22Rv1 (cell line): ENCODE measurements around the gene NLRC4.
"Not testable (repeated sequence)": the region's sequence is repeated elsewhere in the genome, so short reads cannot be mapped to it uniquely, and the experiment has no call there.

Source experiments
- H3K27ac ChIP-seq: fragments of 450-650 bp; 2 replicates; pipeline ENCODE4 v1.5.1; 2017
- ZFX ChIP-seq: fragments of 450-650 bp; IDR thresholded peaks from 2 replicates; pipeline ENCODE4 v1.6.1; 2017; ENCODE audit warnings: antibody characterized with exemption, borderline replicate concordance
- TF ChIP-seq, protein P1 (sequence below): fragments of 450-650 bp; IDR thresholded peaks from 2 replicates; pipeline ENCODE4 v1.5.1; 2017; ENCODE audit warnings: mild to moderate bottlenecking

The NLRC4 gene

DNA sequence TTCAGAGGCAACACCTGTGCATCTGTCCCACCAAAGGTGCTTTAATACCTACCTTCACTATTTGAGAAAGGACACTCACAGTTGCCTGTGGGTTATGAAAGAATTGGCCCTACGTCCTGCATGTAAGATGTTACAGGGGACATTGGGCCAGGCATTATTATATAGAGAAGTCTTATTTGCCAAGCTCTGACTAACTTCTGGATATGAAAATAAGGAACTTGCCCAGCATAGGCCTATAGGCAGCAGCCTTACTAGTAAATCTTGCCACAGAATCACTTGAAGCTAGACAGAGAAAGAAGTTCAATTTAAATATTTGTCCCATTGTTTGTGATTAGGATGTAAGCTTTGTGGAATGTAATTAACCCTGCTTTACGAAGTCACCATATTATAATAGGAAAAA lies 41.7 kb downstream of the NLRC4 start:
- H3K27ac ChIP-seq: no peak overlapping the region
- TF ChIP-seq, protein P1, sequence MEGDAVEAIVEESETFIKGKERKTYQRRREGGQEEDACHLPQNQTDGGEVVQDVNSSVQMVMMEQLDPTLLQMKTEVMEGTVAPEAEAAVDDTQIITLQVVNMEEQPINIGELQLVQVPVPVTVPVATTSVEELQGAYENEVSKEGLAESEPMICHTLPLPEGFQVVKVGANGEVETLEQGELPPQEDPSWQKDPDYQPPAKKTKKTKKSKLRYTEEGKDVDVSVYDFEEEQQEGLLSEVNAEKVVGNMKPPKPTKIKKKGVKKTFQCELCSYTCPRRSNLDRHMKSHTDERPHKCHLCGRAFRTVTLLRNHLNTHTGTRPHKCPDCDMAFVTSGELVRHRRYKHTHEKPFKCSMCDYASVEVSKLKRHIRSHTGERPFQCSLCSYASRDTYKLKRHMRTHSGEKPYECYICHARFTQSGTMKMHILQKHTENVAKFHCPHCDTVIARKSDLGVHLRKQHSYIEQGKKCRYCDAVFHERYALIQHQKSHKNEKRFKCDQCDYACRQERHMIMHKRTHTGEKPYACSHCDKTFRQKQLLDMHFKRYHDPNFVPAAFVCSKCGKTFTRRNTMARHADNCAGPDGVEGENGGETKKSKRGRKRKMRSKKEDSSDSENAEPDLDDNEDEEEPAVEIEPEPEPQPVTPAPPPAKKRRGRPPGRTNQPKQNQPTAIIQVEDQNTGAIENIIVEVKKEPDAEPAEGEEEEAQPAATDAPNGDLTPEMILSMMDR: no peak

DNA sequence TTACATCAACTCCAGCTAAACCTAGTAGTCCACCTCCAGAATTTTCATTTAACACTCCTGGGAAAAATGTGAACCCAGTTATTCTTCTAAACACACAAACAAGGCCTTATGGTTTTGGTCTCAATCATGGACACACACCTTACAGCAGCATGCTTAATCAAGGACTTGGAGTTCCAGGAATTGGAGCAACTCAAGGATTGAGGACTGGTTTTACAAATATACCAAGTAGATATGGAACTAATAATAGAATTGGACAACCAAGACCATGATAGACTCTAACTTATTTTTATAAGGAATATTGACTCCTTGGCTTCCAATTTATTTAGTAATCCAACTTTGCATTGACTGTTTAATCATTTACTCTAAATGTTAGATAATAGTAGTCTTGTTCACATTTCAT lies 44.2 kb downstream of the NLRC4 start:
- no peak for TF ChIP-seq ZFX
- TF ChIP-seq, protein P1: no peak
- no peak overlapping the region for H3K27ac ChIP-seq

DNA sequence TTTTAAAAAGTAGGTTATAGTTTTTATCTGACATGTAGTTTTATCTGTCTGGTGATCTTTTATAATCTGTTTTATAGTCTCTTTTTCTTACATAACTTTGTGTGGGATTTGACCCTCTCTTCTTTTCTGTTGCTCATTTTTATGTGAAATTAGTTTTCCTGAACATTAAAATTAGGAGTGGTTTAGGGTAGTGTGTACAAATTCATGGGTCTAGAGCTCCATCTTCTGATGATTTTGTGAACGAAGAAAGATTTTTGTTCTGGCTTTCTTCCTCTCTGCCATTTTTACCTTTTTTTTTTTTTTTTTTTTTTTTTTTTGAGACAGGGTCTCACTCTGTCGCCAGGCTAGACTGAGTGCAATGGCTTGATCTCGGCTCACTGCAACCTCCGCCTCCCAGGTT lies 52.4 kb downstream of the NLRC4 start:
- H3K27ac ChIP-seq: no peak overlapping the region

DNA sequence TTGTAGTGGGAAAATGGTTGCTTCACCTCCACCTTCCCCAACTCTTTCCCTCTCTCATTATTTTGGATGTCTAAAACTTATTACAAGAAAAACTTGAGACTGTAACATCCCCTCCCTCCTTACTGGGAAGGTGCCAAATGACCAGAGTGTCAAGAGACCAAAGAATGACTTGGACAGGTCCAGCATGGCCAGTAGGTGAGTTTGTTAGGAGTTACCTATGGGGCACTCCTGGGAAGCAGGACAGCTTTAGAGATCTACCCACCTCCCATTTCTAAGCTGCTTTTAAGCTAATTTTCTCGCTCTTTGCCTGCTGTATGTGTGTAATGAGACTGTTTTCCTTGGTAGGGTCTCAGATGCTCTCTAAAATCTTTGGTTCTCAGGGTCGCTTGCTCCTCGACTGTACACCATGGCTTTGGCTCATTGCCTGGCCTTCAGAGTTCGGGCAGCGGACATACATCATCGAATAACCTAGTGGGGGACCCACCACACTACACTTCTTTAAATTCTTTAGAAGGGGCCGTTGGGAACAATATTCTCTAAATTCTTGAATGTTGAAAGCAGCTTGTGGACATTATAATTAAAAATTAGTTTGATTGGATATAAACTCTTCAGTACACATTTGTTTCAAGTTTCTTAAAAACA lies 53.8 kb downstream of the NLRC4 start:
- H3K27ac ChIP-seq: no peak overlapping the region
- no peak for TF ChIP-seq ZFX
- TF ChIP-seq, protein P1: no peak

More for the DNA sequence above, 52.4 kb downstream of the NLRC4 start:
- no peak for TF ChIP-seq ZFX
- TF ChIP-seq, protein P1: no peak

DNA sequence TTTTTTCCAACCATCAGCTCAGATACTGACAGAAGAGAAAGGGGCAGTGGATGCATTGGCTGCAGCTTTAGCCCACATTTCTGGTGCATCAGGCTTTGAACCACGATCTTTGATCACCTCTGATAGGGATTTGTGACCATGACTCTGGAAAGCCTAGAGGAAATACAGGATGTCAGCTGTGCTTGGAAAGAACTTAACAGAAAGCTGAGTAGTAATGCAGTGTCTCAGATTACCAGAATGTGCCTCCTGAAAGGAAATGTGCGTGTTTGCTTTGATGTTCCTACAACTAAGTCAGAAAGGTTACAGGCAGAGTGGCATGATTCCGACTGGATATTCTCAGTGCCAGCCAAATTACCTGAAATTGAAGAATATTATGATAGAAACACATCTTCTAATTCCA lies 61.3 kb downstream of the NLRC4 start:
- H3K27ac ChIP-seq: not testable (repeated sequence)

DNA sequence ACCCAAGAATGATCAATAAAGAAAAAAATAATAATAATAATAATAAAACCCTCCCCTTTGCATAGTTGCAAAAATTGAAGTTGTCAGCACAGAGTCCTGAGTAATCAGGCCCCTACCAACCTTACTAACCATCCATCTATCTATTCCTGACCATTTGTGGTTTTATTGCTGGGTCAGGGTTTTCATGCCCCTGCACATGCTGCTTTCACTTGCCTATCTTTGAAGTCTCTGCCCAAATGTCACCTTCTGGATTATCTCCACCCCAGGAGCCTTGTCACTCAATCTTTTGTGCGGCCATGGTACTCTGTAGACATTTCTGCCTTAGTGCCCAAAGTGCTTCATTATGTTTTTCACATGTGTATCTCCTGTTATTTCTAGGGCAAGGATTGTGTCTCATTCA lies 63.9 kb downstream of the NLRC4 start:
- no peak overlapping the region for H3K27ac ChIP-seq
- TF ChIP-seq ZFX: no peak
- TF ChIP-seq, protein P1: no peak

DNA sequence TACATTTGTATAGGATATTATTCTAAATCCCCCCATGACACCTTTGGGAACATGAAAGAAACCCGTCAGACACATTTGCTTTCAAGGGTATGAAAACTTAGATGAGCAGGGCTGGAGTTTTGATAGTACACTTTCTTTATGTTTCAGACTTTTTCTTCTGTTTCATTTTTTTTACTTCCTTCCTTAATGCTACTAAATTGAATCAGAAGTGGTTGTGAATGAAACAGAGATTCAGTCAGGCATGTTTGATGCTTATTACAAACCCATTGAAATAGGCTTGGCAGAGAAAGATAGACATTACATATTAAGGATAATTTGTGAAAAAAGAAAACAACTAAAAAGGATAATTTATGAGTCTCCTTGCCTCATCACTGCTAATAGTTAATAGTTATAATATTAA lies 72.3 kb downstream of the NLRC4 start:
- H3K27ac ChIP-seq: no peak overlapping the region
- TF ChIP-seq, protein P1: no peak
- TF ChIP-seq ZFX: no peak

DNA sequence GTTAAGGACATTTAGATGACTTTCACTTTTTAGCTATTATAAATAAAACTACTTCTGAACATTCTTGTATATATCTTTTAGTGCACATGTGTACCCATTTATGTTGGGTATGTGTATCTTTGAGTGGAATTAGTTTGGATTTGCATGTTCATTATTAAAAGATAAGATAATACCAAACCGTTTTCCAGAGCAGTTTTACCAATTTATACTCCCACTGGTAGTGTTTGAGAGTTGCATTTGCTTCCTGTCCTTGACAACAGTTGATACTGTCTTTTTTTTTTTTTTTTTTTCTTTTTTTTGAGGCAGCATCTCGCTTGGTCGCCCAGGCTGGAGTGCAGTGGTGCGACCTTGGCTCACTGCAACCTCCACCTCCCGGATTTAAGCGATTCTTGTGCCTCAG lies 75.7 kb downstream of the NLRC4 start:
- TF ChIP-seq ZFX: no peak
- TF ChIP-seq, protein P1: no peak
- no peak overlapping the region for H3K27ac ChIP-seq
